Stomach (tissue), 4 donors: Measurements from ENCODE around the gene ISOC1.

ENCODE experiments used
- EP300 ChIP-seq: sonication (generic); formaldehyde crosslinking; IDR thresholded peaks from one replicate; pipeline ENCODE4 v1.6.1; 2017; ENCODE audit warnings: antibody characterized with exemption
- POLR2A ChIP-seq, 4 donors: fragments of 450-650 bp; IDR thresholded peaks; one replicate each; pipeline ENCODE4 v1.6.1; 2016; ENCODE audit warnings: antibody characterized with exemption in 4 of 4, control low read depth in 2 of 4, mild to moderate bottlenecking in 1 of 4, moderate library complexity in 1 of 4

GRCh38 chr5:129078247-129078646 is 16.3 kb upstream of the ISOC1 start:
- TF ChIP-seq POLR2A (IDR thresholded peaks at IDR 0.05) (no peak), EP300 (no peak)
